Measurements from ENCODE around the gene LYPD6. TPM values are rescaled to one million over a fixed set of nuclear protein-coding genes. Genes with fewer than 3 reads are reported as not detected.
A peak's percentile ranks its signal among the peaks of the same experiment; 100 is the strongest.

LYPD6 gene
- total RNA-seq, 4 donors from 2014 or later, result 0.31 to 4.0 (median 3.0) TPM

- WGBS, 2 donors (ENCODE audit: low coverage in 1 of 2), result 25% methylated on average over 1 of the region's 1 CpG; no CpG with 5 or more reads in 1 of the 2 donors
- no peak overlapping the region for H3K4me3 ChIP-seq
- H3K27ac ChIP-seq, result no peak overlapping the region
- peak; percentile 67 for ATAC-seq
- H3K27me3 ChIP-seq, result no peaks in the 10 kb centered on the region
- H3K36me3 ChIP-seq, result no peaks in the 10 kb centered on the region
- no peaks in the 10 kb centered on the region for H3K4me1 ChIP-seq
- TF ChIP-seq POLR2AphosphoS5 (IDR thresholded peaks at IDR 0.05), result no peak
- no peak for TF ChIP-seq POLR2A (IDR thresholded peaks at IDR 0.05)
- TF ChIP-seq, protein P1, sequence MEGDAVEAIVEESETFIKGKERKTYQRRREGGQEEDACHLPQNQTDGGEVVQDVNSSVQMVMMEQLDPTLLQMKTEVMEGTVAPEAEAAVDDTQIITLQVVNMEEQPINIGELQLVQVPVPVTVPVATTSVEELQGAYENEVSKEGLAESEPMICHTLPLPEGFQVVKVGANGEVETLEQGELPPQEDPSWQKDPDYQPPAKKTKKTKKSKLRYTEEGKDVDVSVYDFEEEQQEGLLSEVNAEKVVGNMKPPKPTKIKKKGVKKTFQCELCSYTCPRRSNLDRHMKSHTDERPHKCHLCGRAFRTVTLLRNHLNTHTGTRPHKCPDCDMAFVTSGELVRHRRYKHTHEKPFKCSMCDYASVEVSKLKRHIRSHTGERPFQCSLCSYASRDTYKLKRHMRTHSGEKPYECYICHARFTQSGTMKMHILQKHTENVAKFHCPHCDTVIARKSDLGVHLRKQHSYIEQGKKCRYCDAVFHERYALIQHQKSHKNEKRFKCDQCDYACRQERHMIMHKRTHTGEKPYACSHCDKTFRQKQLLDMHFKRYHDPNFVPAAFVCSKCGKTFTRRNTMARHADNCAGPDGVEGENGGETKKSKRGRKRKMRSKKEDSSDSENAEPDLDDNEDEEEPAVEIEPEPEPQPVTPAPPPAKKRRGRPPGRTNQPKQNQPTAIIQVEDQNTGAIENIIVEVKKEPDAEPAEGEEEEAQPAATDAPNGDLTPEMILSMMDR (IDR thresholded peaks at IDR 0.05), result no peak
- no peaks in the 10 kb centered on the region for H3K9me3 ChIP-seq
These were observed 53.0 kb downstream of the LYPD6 start for GRCh38 chr2:149383340-149383739.

- Histone ChIP-seq H3K27me3 (no peaks in the 10 kb centered on the region), H3K4me3 (no peak overlapping the region), H3K27ac (no peak overlapping the region), H3K9me3 (no peaks in the 10 kb centered on the region), H3K36me3 (no peaks in the 10 kb centered on the region), H3K4me1 (no peaks in the 10 kb centered on the region)
- ATAC-seq, result no peak
- TF ChIP-seq, protein P1 (IDR thresholded peaks at IDR 0.05), result no peak
- TF ChIP-seq EP300 (IDR thresholded peaks at IDR 0.05), result no peak
- no peak for TF ChIP-seq POLR2AphosphoS5 (IDR thresholded peaks at IDR 0.05)
- TF ChIP-seq POLR2A (IDR thresholded peaks at IDR 0.05), result no peak
- WGBS, 2 donors (ENCODE audit: low coverage in 1 of 2), result 56 to 64% methylated on average over 1 of the region's 1 CpG
These were observed 55.0 kb downstream of the LYPD6 start for GRCh38 chr2:149385350-149385749.

DNA sequence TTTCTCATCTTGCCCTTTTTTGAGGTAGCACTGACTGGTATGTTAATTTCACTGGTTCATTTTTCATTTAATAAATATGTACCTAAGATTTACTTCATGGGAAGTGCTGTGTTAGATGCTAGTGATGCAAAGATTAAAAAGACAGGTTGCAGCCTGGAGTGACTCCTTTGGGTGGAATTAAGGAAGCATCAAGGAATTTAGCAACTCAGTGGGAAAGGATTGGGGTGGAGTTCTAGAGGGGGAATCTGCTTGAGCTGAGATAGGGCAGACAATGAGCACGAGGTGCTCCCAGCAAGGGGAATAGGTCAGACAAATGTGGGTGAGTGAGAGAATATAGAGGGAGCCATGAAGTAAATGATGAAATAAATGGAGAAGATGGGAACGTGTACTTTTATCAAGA, 57.0 kb downstream of the LYPD6 start:
- no peak overlapping the region for H3K27ac ChIP-seq
- no peak for TF ChIP-seq POLR2A (IDR thresholded peaks at IDR 0.05)
- TF ChIP-seq EP300 (IDR thresholded peaks at IDR 0.05), result no peak
- no peak for TF ChIP-seq POLR2AphosphoS5 (IDR thresholded peaks at IDR 0.05)
- TF ChIP-seq, protein P1 (IDR thresholded peaks at IDR 0.05), result no peak
- H3K27me3 ChIP-seq, result no peaks in the 10 kb centered on the region
- WGBS, 2 donors (ENCODE audit: low coverage in 1 of 2), result 71 to 74% methylated on average over 1 to 2 of the region's 2 CpGs
- H3K36me3 ChIP-seq, result no peaks in the 10 kb centered on the region
- ATAC-seq, result no peak
- no peaks in the 10 kb centered on the region for H3K9me3 ChIP-seq
- H3K4me1 ChIP-seq, result no peaks in the 10 kb centered on the region
- H3K4me3 ChIP-seq, result no peak overlapping the region

DNA sequence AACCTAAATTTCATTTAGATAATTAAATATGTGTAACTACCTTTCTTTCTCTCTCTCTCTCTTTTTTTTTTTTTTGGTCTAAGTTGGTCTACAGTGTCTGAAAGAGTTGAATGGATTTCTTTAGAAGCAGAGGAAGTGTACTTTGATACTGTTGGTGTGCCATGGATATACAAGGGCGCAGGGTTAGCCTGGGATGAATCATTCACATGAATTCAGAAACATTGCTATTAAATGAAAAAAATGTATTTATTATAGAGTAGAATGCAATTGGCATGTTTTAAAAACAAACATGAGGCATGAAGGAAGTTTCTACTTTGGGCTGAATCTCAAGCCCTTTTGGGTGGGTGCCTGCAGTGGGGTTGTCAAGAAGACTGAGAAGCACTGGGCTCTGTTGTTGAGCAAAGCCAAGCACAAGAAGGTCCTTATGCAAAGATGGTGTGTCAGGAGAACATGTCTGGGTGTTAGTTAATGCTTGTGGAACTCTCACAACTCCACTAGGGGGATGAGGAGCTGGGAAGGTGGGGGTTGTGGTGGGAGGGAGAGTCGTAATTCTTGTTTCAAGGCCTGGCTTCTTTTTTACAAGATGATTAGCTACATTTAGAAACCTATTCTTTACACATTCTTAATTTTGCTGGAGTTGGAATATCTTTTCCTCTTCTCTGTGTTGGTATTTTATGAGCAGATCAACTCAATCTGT, 57.9 kb downstream of the LYPD6 start:
- Histone ChIP-seq H3K4me3 (no peak overlapping the region), H3K9me3 (no peaks in the 10 kb centered on the region), H3K27me3 (no peaks in the 10 kb centered on the region), H3K4me1 (no peaks in the 10 kb centered on the region), H3K27ac (no peak overlapping the region), H3K36me3 (no peaks in the 10 kb centered on the region)
- WGBS, 2 donors (ENCODE audit: low coverage in 1 of 2), result 55 to 63% methylated on average over 2 of the region's 2 CpGs
- TF ChIP-seq POLR2A (IDR thresholded peaks at IDR 0.05) (no peak), POLR2AphosphoS5 (IDR thresholded peaks at IDR 0.05) (no peak), EP300 (IDR thresholded peaks at IDR 0.05) (no peak)
- TF ChIP-seq, protein P1 (IDR thresholded peaks at IDR 0.05), result no peak
- ATAC-seq, result no peak

GRCh38 chr2:149389506-149390167, 59.2 kb downstream of the LYPD6 start:
- Histone ChIP-seq H3K4me3 (no peak overlapping the region), H3K36me3 (no peaks in the 10 kb centered on the region), H3K4me1 (no peaks in the 10 kb centered on the region), H3K9me3 (no peaks in the 10 kb centered on the region), H3K27ac (no peak overlapping the region), H3K27me3 (no peaks in the 10 kb centered on the region)
- ATAC-seq, result no peak
- 86% methylated on average over 6 of the region's 6 CpGs for WGBS, 2 donors (ENCODE audit: low coverage in 1 of 2)
- TF ChIP-seq POLR2A (IDR thresholded peaks at IDR 0.05), result no peak
- TF ChIP-seq, protein P1 (IDR thresholded peaks at IDR 0.05), result no peak
- no peak for TF ChIP-seq POLR2AphosphoS5 (IDR thresholded peaks at IDR 0.05)
- TF ChIP-seq EP300 (IDR thresholded peaks at IDR 0.05), result no peak

Data from gastroesophageal sphincter (tissue), 4 donors.